HCT116 (cell line): ENCODE results near the gene PRDM2. TPM values are rescaled to one million over a fixed set of nuclear protein-coding genes. Genes with fewer than 3 reads are reported as not detected.

Experiments
- ATAC-seq: fragments of 200-7000 bp; cut with Tn5 transposase; 2 replicates; pipeline ENCODE4 v1.9.1; 2020; ENCODE audit warnings: mild to moderate bottlenecking, moderate library complexity
- BruUV-seq: library from RNA; stranded (reverse); fragments of 400-500 nt; replicated peaks from 2 replicates; lab custom pipeline; 2021; lab: Mats Ljungman, UMichigan
- CTCF ChIA-PET: fragments of 300-600 bp; sonication (Branson Sonifier 250); formaldehyde crosslinking; loops from one replicate; lab custom pipeline; 2021; ENCODE audit warnings: antibody characterized with exemption; lab: Charles Lee
- POLR2A ChIA-PET: fragments of 300-600, 350-600 bp; sonication (Branson Sonifier 250); formaldehyde crosslinking; loops from one replicate; lab custom pipeline; 2021; ENCODE audit warnings: antibody characterized with exemption; lab: Charles Lee
- RAD21 ChIA-PET, 2 experiments: fragments of 300-600 bp; sonication (Branson Sonifier 250); formaldehyde crosslinking; loops; one replicate each; lab custom pipeline; 2023; ENCODE audit warnings: low total read pairs in 2 of 2; ENCODE audit not compliant: uncharacterized antibody in 2 of 2, unreplicated experiment in 2 of 2, low non-redundant PET in 1 of 2; lab: Charles Lee
- DNase-seq: peaks from one replicate; pipeline ENCODE4 v3.0.0-alpha.2; 2010; ENCODE audit warnings: low read depth, low spot score
- H2AFZ ChIP-seq: fragments of 200-600 bp; shearing (Covaris generic), sonication (generic); 2 replicates; pipeline ENCODE4 v1.6.1; 2017; ENCODE audit warnings: low read depth, mixed run types, mixed read lengths, antibody characterized with exemption, low read length; ENCODE audit not compliant: poor library complexity, severe bottlenecking
- H3K27ac ChIP-seq: 2 replicates; pipeline ENCODE4 v1.5.1; 2012; ENCODE audit warnings: low read depth, low read length
- H3K27me3 ChIP-seq: fragments of 200-600 bp; sonication (generic); 2 replicates; pipeline ENCODE4 v1.6.1; 2016; ENCODE audit warnings: mixed run types, low read length, mixed read lengths; ENCODE audit not compliant: insufficient read depth
- H3K36me3 ChIP-seq, 2 experiments: fragments of 200-500 bp in 1 of 2; fragments of 200-600 bp in 1 of 2; sonication (Bioruptor generic) in 1 of 2; sonication (generic) in 1 of 2; 2 replicates each; pipeline versions ENCODE4 v1.5.1 to v1.6.1; 2014 to 2016; ENCODE audit warnings: low read length in 2 of 2, inconsistent platforms in 1 of 2, mixed read lengths in 1 of 2, mixed run types in 1 of 2; ENCODE audit not compliant: insufficient read depth in 2 of 2, control insufficient read depth in 1 of 2
- H3K4me1 ChIP-seq, 2 experiments: fragments of 200-600 bp in 1 of 2; sonication (generic) in 1 of 2; 2 replicates each; pipeline versions ENCODE4 v1.5.1 to v1.6.1; 2012 to 2017; ENCODE audit warnings: low read length in 2 of 2, inconsistent platforms in 1 of 2, mild to moderate bottlenecking in 1 of 2, mixed read lengths in 1 of 2, mixed run types in 1 of 2, moderate library complexity in 1 of 2; ENCODE audit not compliant: insufficient read depth in 2 of 2, control insufficient read depth in 1 of 2
- H3K4me2 ChIP-seq: fragments of 200-600 bp; sonication (generic); 2 replicates; pipeline ENCODE4 v1.6.1; 2017; ENCODE audit warnings: mixed run types, low read length, mixed read lengths
- H3K4me3 ChIP-seq, 2 experiments: fragments of 200-600 bp in 1 of 2; sonication (generic) in 1 of 2; replicated peaks in 1 of 2; 2 replicates each; pipeline ENCODE4 v1.5.1; 2011 to 2016; ENCODE audit warnings: low read length in 2 of 2, control low read depth in 1 of 2, low read depth in 1 of 2, mild to moderate bottlenecking in 1 of 2, mixed read lengths in 1 of 2, mixed run types in 1 of 2
- H3K79me2 ChIP-seq: fragments of 200-600 bp; sonication (generic); 2 replicates; pipeline ENCODE4 v1.6.1; 2017; ENCODE audit warnings: mild to moderate bottlenecking, mixed run types, low read length, moderate library complexity, mixed read lengths; ENCODE audit not compliant: insufficient read depth
- H3K9ac ChIP-seq: fragments of 200-600 bp; sonication (generic); 2 replicates; pipeline ENCODE4 v1.6.1; 2016; ENCODE audit warnings: low read length, mixed read lengths
- H3K9me2 ChIP-seq: fragments of 200-600 bp; sonication (generic), shearing (Covaris generic); 2 replicates; pipeline ENCODE4 v1.6.1; 2017; ENCODE audit warnings: mixed run types, mild to moderate bottlenecking, moderate library complexity; ENCODE audit not compliant: insufficient read depth
- H3K9me3 ChIP-seq, 2 experiments: fragments of 200-500 bp in 1 of 2; fragments of 200-600 bp in 1 of 2; sonication (Bioruptor generic) in 1 of 2; sonication (generic) in 1 of 2; 2 replicates each; pipeline ENCODE4 v1.6.1; 2014 to 2017; ENCODE audit warnings: low read length in 2 of 2, mixed read lengths in 2 of 2, inconsistent platforms in 1 of 2, low read depth in 1 of 2, mild to moderate bottlenecking in 1 of 2, mixed run types in 1 of 2, moderate library complexity in 1 of 2; ENCODE audit not compliant: control insufficient read depth in 1 of 2, insufficient read depth in 1 of 2
- H4K20me1 ChIP-seq: fragments of 200-600 bp; sonication (generic), shearing (Covaris generic); 2 replicates; pipeline ENCODE4 v1.6.1; 2017; ENCODE audit warnings: mixed run types, mild to moderate bottlenecking, moderate library complexity; ENCODE audit not compliant: insufficient read depth
- CEBPB ChIP-seq: IDR thresholded peaks from 2 replicates; pipeline ENCODE4 v1.6.1; 2012; ENCODE audit warnings: low read depth
- EGR1 ChIP-seq: IDR thresholded peaks from 2 replicates; pipeline ENCODE4 v1.6.1; 2012; ENCODE audit warnings: low read depth
- ELF1 ChIP-seq: IDR thresholded peaks from 2 replicates; pipeline ENCODE4 v1.6.1; 2012; ENCODE audit warnings: low read depth, borderline replicate concordance
- POLR2A ChIP-seq: IDR thresholded peaks from 2 replicates; pipeline ENCODE4 v1.7.0; 2011; ENCODE audit warnings: borderline replicate concordance; ENCODE audit not compliant: insufficient read depth, insufficient read length; ENCODE audit errors: extremely low read depth
- POLR2AphosphoS5 ChIP-seq: IDR thresholded peaks from 2 replicates; pipeline ENCODE4 v1.6.1; 2011; ENCODE audit warnings: mild to moderate bottlenecking, low read depth, low read length, moderate library complexity
- SP1 ChIP-seq: IDR thresholded peaks from 2 replicates; pipeline ENCODE4 v1.6.1; 2012; ENCODE audit warnings: low read depth
- TCF7L2 ChIP-seq: IDR thresholded peaks from 2 replicates; pipeline ENCODE4 v1.7.0; 2011; ENCODE audit warnings: borderline replicate concordance, inconsistent platforms; ENCODE audit not compliant: insufficient read depth, insufficient read length; ENCODE audit errors: extremely low read depth
- ZFX ChIP-seq: fragments of 450-650 bp; IDR thresholded peaks from 2 replicates; pipeline ENCODE4 v1.6.1; 2017
- intact Hi-C: fragments of 100-400 bp; cut with micrococcal nuclease; formaldehyde crosslinking; loops from 2 replicates; pipeline ENCODE4 v1.10.0; 2022
- total RNA-seq: library from RNA; stranded (reverse); gene quantifications from one replicate; pipeline ENCODE4 v1.2.1, GENCODE V29; 2021; ENCODE audit not compliant: unreplicated experiment
- TF ChIP-seq, protein P1 (sequence below): IDR thresholded peaks from 2 replicates; pipeline ENCODE4 v1.6.1; 2012; ENCODE audit warnings: low read depth
- TF ChIP-seq, protein P2 (sequence below), 3 experiments: fragments of 200-600 bp in 1 of 3; sonication (generic) in 1 of 3; IDR thresholded peaks in 2 of 3; conservative IDR thresholded peaks in 1 of 3; 2 replicates each; pipeline ENCODE4 v1.5.1; 2012 to 2017; ENCODE audit warnings: low read depth in 2 of 3, low read length in 2 of 3, antibody characterized with exemption in 1 of 3, borderline replicate concordance in 1 of 3, control low read depth in 1 of 3, mild to moderate bottlenecking in 1 of 3, mixed read lengths in 1 of 3, mixed run types in 1 of 3, moderate library complexity in 1 of 3; ENCODE audit not compliant: insufficient read depth in 1 of 3

Gene PRDM2
- total RNA-seq, 1 experiment from 2014 or later: 17.3 TPM

DNA sequence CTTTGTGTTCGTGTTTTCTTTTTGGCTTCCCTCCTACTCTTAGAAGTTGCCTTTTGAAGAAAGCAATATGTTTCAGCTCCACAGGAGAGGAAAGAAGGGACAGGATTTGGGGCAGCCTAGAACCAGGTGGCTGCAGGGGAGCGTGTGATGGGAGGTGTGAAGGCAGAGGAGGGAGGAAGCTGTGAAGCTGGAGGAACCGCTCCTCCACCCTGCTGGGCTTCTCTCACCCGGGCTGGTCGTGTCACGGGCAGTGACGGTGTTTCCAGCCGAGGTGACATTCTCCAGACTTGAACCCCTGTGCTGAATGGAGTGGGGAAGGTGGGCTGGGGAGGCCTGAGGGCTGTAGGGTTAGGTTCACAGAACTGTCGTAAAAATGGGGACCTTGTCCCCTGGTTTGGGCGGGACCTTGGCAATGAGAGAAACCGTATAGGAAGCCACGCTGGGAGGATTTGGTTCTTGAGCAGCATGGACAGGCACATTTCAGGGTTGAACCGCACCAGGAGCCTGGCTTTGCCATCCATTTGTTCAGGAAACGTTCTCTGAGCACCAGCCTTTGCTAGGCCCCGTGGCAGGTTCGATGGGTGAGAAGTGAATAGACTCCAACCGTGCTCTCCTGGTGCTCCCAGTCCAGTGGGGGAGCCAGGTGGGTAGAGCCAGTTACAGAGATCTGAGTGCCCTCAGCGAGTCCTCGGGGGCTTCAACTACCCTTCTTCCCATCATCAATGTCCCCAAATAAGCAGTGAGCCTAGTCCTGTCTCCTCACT lies 103.0 kb downstream of the PRDM2 start:
- Histone ChIP-seq H3K27me3 (no peaks in the 10 kb centered on the region), H4K20me1 (no peaks in the 10 kb centered on the region), H3K9me2 (no peaks in the 10 kb centered on the region), H3K9me3 (no peaks in the 10 kb centered on the region), H3K4me2 (no peak overlapping the region), H2AFZ (no peak overlapping the region), H3K9ac (no peak overlapping the region), H3K79me2 (no peaks in the 10 kb centered on the region), H3K4me1 (no peaks in the 10 kb centered on the region), H3K4me3 (no peak overlapping the region), H3K27ac (no peak overlapping the region), H3K36me3 (no peaks in the 10 kb centered on the region)
- intact Hi-C loops: no loop called here
- no TSS peak for BruUV-seq
- DNase-seq (no peak), ATAC-seq (no peak)
- no peak for TF ChIP-seq EGR1
- TF ChIP-seq, protein P1, sequence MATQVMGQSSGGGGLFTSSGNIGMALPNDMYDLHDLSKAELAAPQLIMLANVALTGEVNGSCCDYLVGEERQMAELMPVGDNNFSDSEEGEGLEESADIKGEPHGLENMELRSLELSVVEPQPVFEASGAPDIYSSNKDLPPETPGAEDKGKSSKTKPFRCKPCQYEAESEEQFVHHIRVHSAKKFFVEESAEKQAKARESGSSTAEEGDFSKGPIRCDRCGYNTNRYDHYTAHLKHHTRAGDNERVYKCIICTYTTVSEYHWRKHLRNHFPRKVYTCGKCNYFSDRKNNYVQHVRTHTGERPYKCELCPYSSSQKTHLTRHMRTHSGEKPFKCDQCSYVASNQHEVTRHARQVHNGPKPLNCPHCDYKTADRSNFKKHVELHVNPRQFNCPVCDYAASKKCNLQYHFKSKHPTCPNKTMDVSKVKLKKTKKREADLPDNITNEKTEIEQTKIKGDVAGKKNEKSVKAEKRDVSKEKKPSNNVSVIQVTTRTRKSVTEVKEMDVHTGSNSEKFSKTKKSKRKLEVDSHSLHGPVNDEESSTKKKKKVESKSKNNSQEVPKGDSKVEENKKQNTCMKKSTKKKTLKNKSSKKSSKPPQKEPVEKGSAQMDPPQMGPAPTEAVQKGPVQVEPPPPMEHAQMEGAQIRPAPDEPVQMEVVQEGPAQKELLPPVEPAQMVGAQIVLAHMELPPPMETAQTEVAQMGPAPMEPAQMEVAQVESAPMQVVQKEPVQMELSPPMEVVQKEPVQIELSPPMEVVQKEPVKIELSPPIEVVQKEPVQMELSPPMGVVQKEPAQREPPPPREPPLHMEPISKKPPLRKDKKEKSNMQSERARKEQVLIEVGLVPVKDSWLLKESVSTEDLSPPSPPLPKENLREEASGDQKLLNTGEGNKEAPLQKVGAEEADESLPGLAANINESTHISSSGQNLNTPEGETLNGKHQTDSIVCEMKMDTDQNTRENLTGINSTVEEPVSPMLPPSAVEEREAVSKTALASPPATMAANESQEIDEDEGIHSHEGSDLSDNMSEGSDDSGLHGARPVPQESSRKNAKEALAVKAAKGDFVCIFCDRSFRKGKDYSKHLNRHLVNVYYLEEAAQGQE: no peak
- no peak for TF ChIP-seq ZFX
- TF ChIP-seq, protein P2, sequence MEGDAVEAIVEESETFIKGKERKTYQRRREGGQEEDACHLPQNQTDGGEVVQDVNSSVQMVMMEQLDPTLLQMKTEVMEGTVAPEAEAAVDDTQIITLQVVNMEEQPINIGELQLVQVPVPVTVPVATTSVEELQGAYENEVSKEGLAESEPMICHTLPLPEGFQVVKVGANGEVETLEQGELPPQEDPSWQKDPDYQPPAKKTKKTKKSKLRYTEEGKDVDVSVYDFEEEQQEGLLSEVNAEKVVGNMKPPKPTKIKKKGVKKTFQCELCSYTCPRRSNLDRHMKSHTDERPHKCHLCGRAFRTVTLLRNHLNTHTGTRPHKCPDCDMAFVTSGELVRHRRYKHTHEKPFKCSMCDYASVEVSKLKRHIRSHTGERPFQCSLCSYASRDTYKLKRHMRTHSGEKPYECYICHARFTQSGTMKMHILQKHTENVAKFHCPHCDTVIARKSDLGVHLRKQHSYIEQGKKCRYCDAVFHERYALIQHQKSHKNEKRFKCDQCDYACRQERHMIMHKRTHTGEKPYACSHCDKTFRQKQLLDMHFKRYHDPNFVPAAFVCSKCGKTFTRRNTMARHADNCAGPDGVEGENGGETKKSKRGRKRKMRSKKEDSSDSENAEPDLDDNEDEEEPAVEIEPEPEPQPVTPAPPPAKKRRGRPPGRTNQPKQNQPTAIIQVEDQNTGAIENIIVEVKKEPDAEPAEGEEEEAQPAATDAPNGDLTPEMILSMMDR (IDR thresholded peaks at IDR 0.05 in 2 of 3, conservative IDR thresholded peaks at IDR 0.05 in 1 of 3; ENCODE audit: borderline replicate concordance in 1 of 3, insufficient read depth in 1 of 3, low read depth in 2 of 3, low read length in 2 of 3): no peak
- TF ChIP-seq ELF1: no peak
- no peak for TF ChIP-seq POLR2AphosphoS5
- no peak for TF ChIP-seq SP1
- TF ChIP-seq TCF7L2: no peak
- no peak for TF ChIP-seq POLR2A
- TF ChIP-seq CEBPB: no peak
- RAD21 ChIA-PET: no interaction called here
- POLR2A ChIA-PET: no interaction called here
- CTCF ChIA-PET: no interaction called here
